HG03103 (cell line): Measurements from ENCODE around the gene MUC5AC.
"Not testable (repeated sequence)": the region's sequence is repeated elsewhere in the genome, so short reads cannot be mapped to it uniquely, and the experiment has no call there.

Experiments
- ATAC-seq: cut with Tn5 transposase; IDR thresholded peaks from one replicate; pipeline ENCODE4 v1.9.1; 2021; ENCODE audit warnings: low read depth; ENCODE audit not compliant: unreplicated experiment

Gene MUC5AC

GRCh38 chr11:1232883-1233321, 75.1 kb downstream of the MUC5AC start:
- no peak for ATAC-seq

GRCh38 chr11:1233351-1234053, 75.7 kb downstream of the MUC5AC start:
- ATAC-seq: no peak

GRCh38 chr11:1234054-1234720, 76.4 kb downstream of the MUC5AC start:
- ATAC-seq: no peak

GRCh38 chr11:1234771-1235305, 77.1 kb downstream of the MUC5AC start:
- no peak for ATAC-seq

GRCh38 chr11:1235306-1235900, 77.7 kb downstream of the MUC5AC start:
- no peak for ATAC-seq

GRCh38 chr11:1235901-1236315, 78.2 kb downstream of the MUC5AC start:
- ATAC-seq: no peak

- no peak for ATAC-seq
Observed at GRCh38 chr11:1236316-1237127, 78.8 kb downstream of the MUC5AC start.

- no peak for ATAC-seq
Observed at GRCh38 chr11:1237128-1237580, 79.4 kb downstream of the MUC5AC start.

GRCh38 chr11:1237851-1238250, 80.1 kb downstream of the MUC5AC start:
- no peak for ATAC-seq

- ATAC-seq: no peak
Observed at GRCh38 chr11:1238767-1239595, 81.2 kb downstream of the MUC5AC start.

- ATAC-seq: no peak
Observed at GRCh38 chr11:1239596-1240205, 81.9 kb downstream of the MUC5AC start.

GRCh38 chr11:1240771-1241170, 83.0 kb downstream of the MUC5AC start:
- ATAC-seq: no peak

- no peak for ATAC-seq
Observed at GRCh38 chr11:1241706-1242105, 84.0 kb downstream of the MUC5AC start.

- no peak for ATAC-seq
Observed at GRCh38 chr11:1242289-1242688, 84.5 kb downstream of the MUC5AC start.

- not testable (repeated sequence) for ATAC-seq
Observed at GRCh38 chr11:1242751-1243150, 85.0 kb downstream of the MUC5AC start.

- not testable (repeated sequence) for ATAC-seq
Observed at GRCh38 chr11:1243521-1243920, 85.8 kb downstream of the MUC5AC start.

GRCh38 chr11:1244557-1244956, 86.8 kb downstream of the MUC5AC start:
- ATAC-seq: not testable (repeated sequence)

GRCh38 chr11:1245717-1246116, 88.0 kb downstream of the MUC5AC start:
- ATAC-seq: not testable (repeated sequence)

- ATAC-seq: not testable (repeated sequence)
Observed at GRCh38 chr11:1246301-1246700, 88.5 kb downstream of the MUC5AC start.
